Glomerular visceral epithelial cell (primary cell): ENCODE results near the gene TSC22D4.

Experiments
- DNase-seq: peaks from one replicate; pipeline ENCODE4 v3.0.0-alpha.2; 2016; ENCODE audit errors: extremely low spot score

The TSC22D4 gene

GRCh38 chr7:100428967-100429636, 49.9 kb downstream of the TSC22D4 start:
- DNase-seq = peak; percentile 100

- DNase-seq = peak; percentile 96
These were observed 50.6 kb downstream of the TSC22D4 start, which contains the start of gene ZCWPW1 for GRCh38 chr7:100428199-100428966. Gene ZCWPW1 (minus strand): TSS chr7:100428703. CDS start chr7:100420649, 8,054 bp downstream.

DNA sequence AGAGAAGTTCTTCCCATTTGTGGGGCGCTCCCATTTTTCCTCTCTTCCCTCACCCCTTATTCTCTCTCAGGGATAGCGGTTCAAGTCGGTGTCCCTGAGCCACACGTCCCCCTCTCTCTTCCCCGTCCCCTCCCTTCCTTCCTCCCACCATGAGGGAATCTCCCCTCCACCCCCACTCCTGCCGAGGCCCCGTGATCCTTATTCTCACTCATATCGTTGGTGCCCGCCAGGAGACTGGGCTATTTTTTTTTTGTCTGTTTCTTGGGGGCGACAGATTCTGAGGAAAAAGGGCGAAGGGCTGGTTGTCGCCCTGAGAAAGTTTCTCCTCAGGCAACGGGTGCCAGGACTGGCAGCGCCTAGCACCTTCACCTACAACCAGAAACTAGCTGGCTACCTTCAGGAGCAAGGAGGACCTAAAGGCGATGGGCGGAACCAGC, 51.2 kb downstream of the TSC22D4 start:
- DNase-seq = no peak

- no peak for DNase-seq
These were observed 52.5 kb downstream of the TSC22D4 start for GRCh38 chr7:100426516-100426915.

- no peak for DNase-seq
These were observed 53.7 kb downstream of the TSC22D4 start for GRCh38 chr7:100425347-100425746.

DNA sequence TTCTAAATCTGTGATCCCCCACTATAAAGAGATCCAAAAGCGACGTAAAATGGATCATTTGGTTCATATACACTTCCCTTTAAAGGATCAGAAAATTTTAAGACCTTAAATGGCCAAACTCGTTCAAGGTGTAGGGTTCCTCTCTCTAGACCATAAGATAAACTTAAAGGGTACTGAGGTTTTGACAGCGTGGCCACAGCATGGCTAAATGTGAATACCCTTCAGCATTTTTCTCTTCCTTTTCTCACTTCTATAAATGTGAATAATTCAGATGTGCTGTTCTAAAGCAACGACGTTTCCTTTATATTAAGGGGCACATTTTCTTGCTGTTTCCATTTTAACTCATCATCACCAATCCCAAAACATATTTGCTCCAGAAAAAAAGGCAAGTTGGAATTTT, 55.7 kb downstream of the TSC22D4 start:
- no peak for DNase-seq

GRCh38 chr7:100419660-100420226, 59.3 kb downstream of the TSC22D4 start:
- DNase-seq = no peak

DNA sequence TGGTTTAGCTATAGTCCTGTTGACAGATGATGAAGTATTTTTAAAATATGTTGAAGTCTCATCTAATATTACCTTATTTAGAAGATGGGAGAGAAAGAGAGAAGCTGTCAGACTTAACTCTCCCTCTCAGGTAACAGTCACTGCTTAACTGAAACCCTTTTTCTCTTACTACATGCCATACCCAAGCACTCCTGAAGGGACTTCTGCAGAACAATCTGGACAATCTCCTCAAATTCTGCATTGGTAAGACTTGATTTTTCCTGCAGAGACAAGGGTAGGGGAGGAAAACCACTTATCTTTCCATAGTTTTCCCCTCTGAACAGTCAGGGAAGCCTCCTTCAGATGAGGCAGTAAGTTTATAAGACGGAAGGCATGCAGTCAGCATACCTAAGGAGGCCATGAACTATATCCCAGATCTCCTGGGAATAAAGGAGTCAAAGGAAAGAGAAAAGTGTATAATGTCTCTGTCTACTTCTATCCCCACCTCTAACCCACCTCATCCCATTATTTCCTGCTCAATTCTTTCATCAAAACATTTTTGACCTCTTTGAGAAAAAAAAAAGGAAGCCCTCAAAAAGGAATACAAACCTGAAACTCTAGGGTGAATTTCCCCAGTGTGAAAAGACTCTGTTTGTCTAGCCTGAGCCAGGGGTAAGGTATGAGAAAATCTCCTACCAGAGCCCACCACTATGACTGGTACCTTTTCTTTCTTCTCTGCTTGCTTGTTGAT, 59.9 kb downstream of the TSC22D4 start:
- no peak for DNase-seq
